Measurements from ENCODE around the gene TMEM9.

- TF ChIP-seq CTCF (IDR thresholded peaks at IDR 0.05) = no peak
- no peak for TF ChIP-seq POLR2A (IDR thresholded peaks at IDR 0.05)
- TF ChIP-seq POLR2AphosphoS5 (IDR thresholded peaks at IDR 0.05) = no peak
- TF ChIP-seq EP300 (IDR thresholded peaks at IDR 0.05) = no peak
Observed at GRCh38 chr1:201093962-201094361, 60.3 kb downstream of the TMEM9 start.
